Endodermal cell (in vitro differentiated cells): ENCODE measurements around the gene SLC25A10. TPM values are rescaled to one million over a fixed set of nuclear protein-coding genes. Genes with fewer than 3 reads are reported as not detected.
A peak's percentile ranks its signal among the peaks of the same experiment; 100 is the strongest.

ENCODE experiments used
- DNase-seq: peaks from one replicate; pipeline ENCODE4 v3.0.0-alpha.2; 2017
- H3K27ac ChIP-seq: 2 replicates; pipeline ENCODE4 v1.5.1; 2013; ENCODE audit warnings: mild to moderate bottlenecking, low read depth, low read length, moderate library complexity
- H3K27me3 ChIP-seq: 2 replicates; pipeline ENCODE4 v1.6.1; 2013; ENCODE audit warnings: mild to moderate bottlenecking, low read length, moderate library complexity; ENCODE audit not compliant: insufficient read depth, control insufficient read depth, poor library complexity, severe bottlenecking
- H3K36me3 ChIP-seq: 2 replicates; pipeline ENCODE4 v1.7.0; 2013; ENCODE audit warnings: mild to moderate bottlenecking, low read length, moderate library complexity; ENCODE audit not compliant: control insufficient read depth, insufficient read depth
- H3K4me1 ChIP-seq: one replicate; pipeline ENCODE4 v1.7.0; 2013; ENCODE audit warnings: low read length; ENCODE audit not compliant: control insufficient read depth, insufficient read depth
- H3K4me3 ChIP-seq: 2 replicates; pipeline ENCODE4 v1.5.1; 2013; ENCODE audit warnings: mild to moderate bottlenecking, low read length, moderate library complexity
- H3K9ac ChIP-seq: 2 replicates; pipeline ENCODE4 v1.6.1; 2013; ENCODE audit warnings: mild to moderate bottlenecking, low read length, moderate library complexity; ENCODE audit not compliant: poor library complexity, severe bottlenecking; ENCODE audit errors: extremely low read depth
- H3K9me3 ChIP-seq: 2 replicates; pipeline ENCODE4 v1.6.1; 2013; ENCODE audit warnings: mild to moderate bottlenecking, low read length, moderate library complexity; ENCODE audit not compliant: control insufficient read depth
- H3K27ac Mint-ChIP-seq: 2 replicates; pipeline ENCODE4 v1.8.0; 2020; ENCODE audit warnings: mixed read lengths
- H3K27me3 Mint-ChIP-seq: 2 replicates; pipeline ENCODE4 v1.8.0; 2021; ENCODE audit warnings: mild to moderate bottlenecking, mixed read lengths; ENCODE audit not compliant: insufficient read depth
- H3K36me3 Mint-ChIP-seq: 2 replicates; pipeline ENCODE4 v1.8.0; 2020; ENCODE audit warnings: low read depth, mixed read lengths
- H3K4me1 Mint-ChIP-seq: 2 replicates; pipeline ENCODE4 v1.8.0; 2020; ENCODE audit warnings: mixed read lengths
- H3K4me3 Mint-ChIP-seq: 2 replicates; pipeline ENCODE4 v1.8.0; 2020; ENCODE audit warnings: mild to moderate bottlenecking, moderate library complexity, mixed read lengths
- H3K9me3 Mint-ChIP-seq: 2 replicates; pipeline ENCODE4 v1.8.0; 2020; ENCODE audit warnings: mild to moderate bottlenecking, mixed read lengths
- CTCF ChIP-seq: fragments of 200-600 bp; sonication (generic); conservative IDR thresholded peaks from 2 replicates; pipeline ENCODE4 v1.5.0; 2021; ENCODE audit warnings: antibody characterized with exemption, mild to moderate bottlenecking
- WGBS, 2 experiments: methylation state at CpG; one replicate each; pipeline versions ENCODE4 v1.1.5 to v1.1.7; 2013; ENCODE audit warnings: missing lambda C conversion rate in 2 of 2, mixed read lengths in 1 of 2; ENCODE audit not compliant: insufficient coverage in 1 of 2, insufficient read length in 1 of 2; 5-methylcytosine and 5-hydroxymethylcytosine counted together
- total RNA-seq, 2 donors: library from RNA; stranded (reverse); fragmentation: NEBNext Ultra II Directional in 1 of 2; extraction: Animal tissue kit (Norgen Biotek cat#: 25700) in 1 of 2; gene quantifications; 2 replicates in 1 of 2; 3 replicates in 1 of 2; pipeline ENCODE4 v1.2.1, GENCODE V29; 2021

The SLC25A10 gene
- total RNA-seq, 2 donors from 2014 or later = 24.8 to 37.6 TPM

- H3K4me1 Mint-ChIP-seq = peaks cover 6% of the 10 kb centered on the region
- H3K4me3 ChIP-seq = no peak overlapping the region
- no peak for DNase-seq
- H3K4me1 ChIP-seq = peaks cover 12% of the 10 kb centered on the region
- H3K9me3 Mint-ChIP-seq = no peaks in the 10 kb centered on the region
- no peaks in the 10 kb centered on the region for H3K9me3 ChIP-seq
- no peak overlapping the region for H3K9ac ChIP-seq
- no peak overlapping the region for H3K4me3 Mint-ChIP-seq
- peaks cover 37% of the 10 kb centered on the region for H3K36me3 ChIP-seq
- H3K27me3 Mint-ChIP-seq = peaks cover 3% of the 10 kb centered on the region
- no peaks in the 10 kb centered on the region for H3K27me3 ChIP-seq
- 87 to 93% methylated on average over 13 to 17 of the region's 17 CpGs for WGBS, 2 experiments
- no peak overlapping the region for H3K27ac Mint-ChIP-seq
- H3K27ac ChIP-seq = no peak overlapping the region
- H3K36me3 Mint-ChIP-seq = peaks cover 32% of the 10 kb centered on the region
- no peak for TF ChIP-seq CTCF
These were observed 3.3 kb upstream of the SLC25A10 start for GRCh38 chr17:81708739-81709185.

GRCh38 chr17:81710514-81711308, 1.4 kb upstream of the SLC25A10 start:
- H3K4me1 ChIP-seq = peaks cover 12% of the 10 kb centered on the region
- H3K9me3 Mint-ChIP-seq = no peaks in the 10 kb centered on the region
- no peak overlapping the region for H3K9ac ChIP-seq
- no peaks in the 10 kb centered on the region for H3K27me3 ChIP-seq
- no peak overlapping the region for H3K27ac ChIP-seq
- peaks cover 20% of the 10 kb centered on the region for H3K36me3 Mint-ChIP-seq
- DNase-seq = peak; percentile 79
- H3K4me1 Mint-ChIP-seq = peaks cover 6% of the 10 kb centered on the region
- peaks cover 25% of the 10 kb centered on the region for H3K36me3 ChIP-seq
- no peak overlapping the region for H3K27ac Mint-ChIP-seq
- peaks cover 3% of the 10 kb centered on the region for H3K27me3 Mint-ChIP-seq
- peak overlapping the region; percentile 50 for H3K4me3 Mint-ChIP-seq
- TF ChIP-seq CTCF = no peak
- H3K4me3 ChIP-seq = peak overlapping the region; percentile 70
- no peaks in the 10 kb centered on the region for H3K9me3 ChIP-seq
- WGBS, 2 experiments = 22 to 30% methylated on average over 25 to 29 of the region's 29 CpGs

- Histone ChIP-seq H3K9me3 (no peaks in the 10 kb centered on the region), H3K27ac (no peak overlapping the region), H3K4me3 (peak overlapping the region; percentile 79), H3K4me1 (peaks cover 12% of the 10 kb centered on the region), H3K36me3 (peaks cover 10% of the 10 kb centered on the region), H3K27me3 (no peaks in the 10 kb centered on the region), H3K9ac (peak overlapping the region; percentile 57)
- H3K36me3 Mint-ChIP-seq = peaks cover 5% of the 10 kb centered on the region
- H3K27ac Mint-ChIP-seq = peak overlapping the region; percentile 75
- peaks cover 6% of the 10 kb centered on the region for H3K4me1 Mint-ChIP-seq
- peak; percentile 30 for TF ChIP-seq CTCF
- WGBS, 2 experiments = 1 to 5% methylated on average over 31 to 41 of the region's 41 CpGs
- peaks cover 3% of the 10 kb centered on the region for H3K27me3 Mint-ChIP-seq
- H3K4me3 Mint-ChIP-seq = peak overlapping the region; percentile 74
- peak; percentile 80 for DNase-seq
- no peaks in the 10 kb centered on the region for H3K9me3 Mint-ChIP-seq
These were observed 452 bp downstream of the SLC25A10 start for GRCh38 chr17:81712468-81713003.
